GM20000 (cell line): ENCODE data around the gene ZDHHC19.

ENCODE experiments used
- DNase-seq: peaks from one replicate; pipeline ENCODE4 v3.0.0; 2012; ENCODE audit warnings: low spot score
- CTCF ChIP-seq: IDR thresholded peaks from 2 replicates; pipeline ENCODE4 v1.5.1; 2012; ENCODE audit warnings: mild to moderate bottlenecking, control low read depth; ENCODE audit errors: extremely low read depth, missing control alignments

Gene ZDHHC19

GRCh38 chr3:196232154-196232881 is 21.1 kb upstream of the ZDHHC19 start:
- no peak for TF ChIP-seq CTCF
- DNase-seq, result peak; percentile 69

- no peak for DNase-seq
- TF ChIP-seq CTCF, result no peak
Measured at GRCh38 chr3:196227629-196228493, 16.7 kb upstream of the ZDHHC19 start.

- no peak for TF ChIP-seq CTCF
- no peak for DNase-seq
Measured at GRCh38 chr3:196227121-196227561, 15.9 kb upstream of the ZDHHC19 start.

- no peak for DNase-seq
- no peak for TF ChIP-seq CTCF
Measured at GRCh38 chr3:196225763-196226364, 14.7 kb upstream of the ZDHHC19 start.

GRCh38 chr3:196225086-196225485 is 13.9 kb upstream of the ZDHHC19 start:
- TF ChIP-seq CTCF, result no peak
- no peak for DNase-seq

GRCh38 chr3:196222876-196223595 is 11.8 kb upstream of the ZDHHC19 start:
- no peak for TF ChIP-seq CTCF
- no peak for DNase-seq
